Measurements from ENCODE around the gene HADHA.
"Not testable (repeated sequence)": the region's sequence is repeated elsewhere in the genome, so short reads cannot be mapped to it uniquely, and the experiment has no call there.

HADHA gene

GRCh38 chr2:26244309-26245230 lies at the start of gene HADHA, which contains the start of gene HADHB:
TSS of gene HADHA (minus strand) at chr2:26244632. CDS start at chr2:26244596, 36 bp downstream.
TSS of gene HADHB (plus strand) at chr2:26244939. CDS start at chr2:26254255, 9,316 bp downstream.
- peak; percentile 77 for DNase-seq

GRCh38 chr2:26292646-26293045 lies 48.2 kb upstream of the HADHA start:
- DNase-seq = no peak

GRCh38 chr2:26290001-26290400 lies 45.6 kb upstream of the HADHA start:
- no peak for DNase-seq

DNA sequence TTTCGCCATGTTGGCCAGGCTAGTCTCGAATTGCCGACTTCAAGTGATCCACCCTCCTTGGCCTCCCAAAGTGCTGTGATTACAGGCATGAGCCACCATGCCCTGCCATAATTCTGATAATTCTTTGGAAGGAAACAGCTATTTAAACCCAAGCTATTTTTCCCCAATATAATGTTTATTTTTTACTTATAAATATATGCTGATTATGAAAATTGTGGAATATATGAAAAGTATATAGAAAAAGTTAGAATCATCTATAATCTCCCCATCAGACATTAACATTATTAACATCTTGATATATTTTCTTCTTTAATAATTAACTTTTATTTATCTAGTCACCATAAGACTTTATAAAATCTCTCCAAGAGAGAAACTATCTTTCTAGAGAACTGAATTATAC lies 41.5 kb upstream of the HADHA start:
- DNase-seq = no peak

- no peak for DNase-seq
These were observed 39.7 kb upstream of the HADHA start for GRCh38 chr2:26284132-26284531.

- DNase-seq = no peak
These were observed 39.2 kb upstream of the HADHA start for GRCh38 chr2:26283606-26284005.

DNA sequence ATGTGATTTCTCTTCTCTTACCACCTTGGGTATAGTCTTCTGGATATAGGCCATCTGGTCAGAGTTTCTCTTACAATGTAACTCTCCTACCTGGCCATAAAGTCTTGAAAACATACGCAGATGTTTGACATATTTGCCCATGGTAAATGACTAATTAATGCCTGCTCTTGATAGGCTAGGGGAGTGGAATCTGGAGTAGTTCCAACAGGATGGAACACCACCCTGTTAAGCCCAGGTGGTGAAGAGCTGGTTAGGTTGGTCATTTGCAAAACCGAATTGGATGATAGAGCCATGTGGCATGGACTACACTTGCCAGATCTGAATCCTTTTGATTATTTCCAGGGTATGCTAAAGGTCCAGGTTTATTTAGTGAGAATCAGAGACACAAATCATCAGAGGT lies 36.8 kb upstream of the HADHA start:
- DNase-seq = no peak

DNA sequence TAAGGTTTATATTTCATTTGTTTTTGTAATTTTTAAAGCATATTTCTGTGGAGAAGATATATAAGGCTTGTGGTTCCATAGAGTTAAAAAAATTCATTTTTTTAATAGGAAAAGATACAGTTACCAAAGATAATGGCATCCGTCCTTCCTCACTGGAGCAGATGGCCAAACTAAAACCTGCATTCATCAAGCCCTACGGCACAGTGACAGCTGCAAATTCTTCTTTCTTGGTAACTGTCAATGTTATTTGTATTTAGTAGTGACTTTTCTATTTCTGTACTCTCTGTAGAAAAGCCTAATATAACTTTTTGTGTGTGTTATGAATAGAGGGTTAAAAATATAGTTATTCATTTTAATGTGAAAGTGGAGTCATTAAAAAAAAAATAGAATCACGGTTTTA lies 35.5 kb upstream of the HADHA start:
- DNase-seq = no peak

GRCh38 chr2:26276484-26277227 lies 32.2 kb upstream of the HADHA start:
- no peak for DNase-seq

DNA sequence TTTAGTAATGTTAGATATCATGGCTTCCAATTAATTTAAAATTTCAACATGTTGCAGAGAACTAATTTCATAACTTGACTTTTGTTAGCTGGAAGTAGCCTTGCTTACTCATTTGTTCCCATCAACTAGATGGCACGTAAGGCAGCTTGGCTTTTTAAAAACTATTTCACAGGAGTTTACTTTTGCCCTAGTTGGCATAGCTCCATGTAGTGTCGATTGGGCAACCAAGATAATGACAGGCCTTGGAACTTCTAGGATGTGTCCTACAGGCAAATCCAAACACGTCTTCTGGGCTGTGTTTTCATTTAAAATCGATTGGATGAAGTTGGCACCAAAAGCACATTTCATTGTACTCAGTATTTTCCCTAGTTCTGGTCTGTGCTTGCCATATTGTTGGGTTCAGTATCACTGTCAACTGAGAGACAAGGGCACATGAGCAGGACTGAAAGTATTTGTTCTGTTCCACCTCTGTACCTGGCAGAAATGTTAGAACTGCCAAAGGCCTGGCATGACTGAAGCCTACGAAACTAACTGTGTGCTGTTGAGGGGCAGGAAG lies 29.7 kb upstream of the HADHA start:
- no peak for DNase-seq

DNA sequence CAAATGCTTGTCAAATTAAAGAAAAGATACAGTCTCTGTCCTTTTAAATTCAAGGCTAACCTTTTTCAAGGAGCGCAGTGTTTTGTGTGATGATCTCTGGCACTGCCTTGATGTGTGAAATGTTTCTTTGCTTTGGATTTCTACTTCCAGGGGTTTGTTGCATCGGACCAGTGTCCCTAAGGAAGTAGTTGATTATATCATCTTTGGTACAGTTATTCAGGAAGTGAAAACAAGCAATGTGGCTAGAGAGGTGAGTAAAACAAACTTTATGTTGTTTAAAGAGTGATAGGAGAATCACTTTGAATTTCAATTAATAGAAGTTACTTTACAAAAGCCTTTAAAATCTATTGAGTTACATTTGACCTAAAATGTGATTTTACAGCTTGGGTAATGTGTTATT lies 29.1 kb upstream of the HADHA start:
- no peak for DNase-seq

DNA sequence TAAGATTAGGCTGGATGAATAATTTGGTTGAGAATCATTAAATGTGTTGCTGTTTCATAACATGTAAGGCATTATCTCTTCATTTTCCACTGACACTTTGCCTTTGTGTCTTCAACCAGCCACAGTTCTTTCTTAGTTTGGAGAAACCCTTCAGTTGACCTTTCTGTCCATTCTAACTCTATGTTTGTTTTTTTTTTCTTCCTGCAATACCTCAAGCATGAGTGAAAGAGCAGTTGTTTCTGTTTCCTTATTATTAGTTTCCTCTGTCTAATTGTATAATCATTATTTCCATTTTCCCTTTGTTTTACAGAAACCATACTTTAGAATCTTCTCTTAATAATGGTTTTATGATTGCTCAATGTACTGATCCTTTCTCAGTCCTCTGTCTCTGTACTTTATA lies 25.9 kb upstream of the HADHA start:
- no peak for DNase-seq

GRCh38 chr2:26269571-26270158 lies 25.2 kb upstream of the HADHA start:
- DNase-seq = no peak

DNA sequence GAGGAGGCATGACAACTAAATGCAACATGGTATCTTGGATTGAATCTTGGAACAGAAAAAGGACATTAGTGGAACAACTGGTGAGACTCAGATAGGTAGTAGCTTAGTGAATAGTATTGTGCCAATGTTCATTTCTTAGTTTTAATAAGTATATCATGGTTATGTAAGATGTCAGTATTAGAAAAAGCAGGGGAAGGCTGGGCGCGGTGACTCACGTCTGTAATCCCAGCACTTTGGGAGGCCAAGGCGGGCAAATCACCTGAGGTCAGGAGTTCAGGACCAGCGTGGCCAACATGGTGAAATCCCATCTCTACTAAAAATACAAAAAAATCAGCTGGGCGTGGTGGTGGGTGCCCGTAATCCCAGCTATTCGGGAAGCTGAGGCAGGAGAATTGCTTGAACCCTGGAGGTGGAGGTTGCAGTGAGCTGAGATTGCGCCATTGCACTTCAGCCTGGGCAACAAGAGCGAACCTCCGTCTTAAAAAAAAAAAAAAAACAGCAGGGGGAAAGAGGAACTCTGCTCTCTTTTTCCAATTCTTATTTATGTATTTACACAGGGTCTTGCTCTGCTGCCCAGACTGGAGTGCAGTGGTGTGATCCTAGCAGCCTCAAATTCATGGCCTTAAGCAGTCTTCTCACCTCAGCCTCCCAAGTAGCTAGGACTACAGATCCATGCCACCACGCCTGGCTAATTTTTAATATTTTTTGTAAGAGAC lies 24.4 kb upstream of the HADHA start:
- not testable (repeated sequence) for DNase-seq

- no peak for DNase-seq
These were observed 23.8 kb upstream of the HADHA start for GRCh38 chr2:26268213-26268612.

GRCh38 chr2:26258836-26259235 lies 14.4 kb upstream of the HADHA start:
- not testable (repeated sequence) for DNase-seq

DNA sequence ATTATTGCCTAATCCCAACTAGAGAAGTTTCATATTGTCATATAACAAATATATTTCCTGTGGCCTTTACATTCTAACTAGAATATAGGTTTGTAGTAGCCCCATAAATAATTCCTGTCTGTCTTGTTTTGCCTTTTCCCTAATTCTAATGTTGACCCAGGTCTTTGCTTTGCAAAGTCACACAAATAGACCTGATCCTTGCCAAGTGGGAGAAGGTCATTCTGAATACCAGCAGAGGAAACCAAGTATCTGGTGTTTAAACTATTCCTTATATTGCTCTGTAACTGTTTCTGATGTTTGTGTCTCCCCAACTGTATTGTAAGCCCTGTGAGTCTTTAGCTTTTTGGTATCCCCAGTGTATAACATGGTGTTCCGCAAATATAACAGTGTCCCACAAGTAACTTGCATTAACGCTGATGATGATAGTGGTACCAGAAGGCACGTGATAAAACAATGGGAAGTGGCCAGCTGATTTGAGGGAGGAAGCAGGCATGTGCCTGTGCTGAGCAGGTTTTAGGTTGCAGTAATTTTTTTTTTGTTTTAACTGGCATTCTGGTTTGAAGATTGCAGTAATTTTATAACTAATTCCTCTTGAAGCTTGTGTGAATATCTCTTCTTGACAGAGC lies 11.4 kb upstream of the HADHA start:
- no peak for DNase-seq

DNA sequence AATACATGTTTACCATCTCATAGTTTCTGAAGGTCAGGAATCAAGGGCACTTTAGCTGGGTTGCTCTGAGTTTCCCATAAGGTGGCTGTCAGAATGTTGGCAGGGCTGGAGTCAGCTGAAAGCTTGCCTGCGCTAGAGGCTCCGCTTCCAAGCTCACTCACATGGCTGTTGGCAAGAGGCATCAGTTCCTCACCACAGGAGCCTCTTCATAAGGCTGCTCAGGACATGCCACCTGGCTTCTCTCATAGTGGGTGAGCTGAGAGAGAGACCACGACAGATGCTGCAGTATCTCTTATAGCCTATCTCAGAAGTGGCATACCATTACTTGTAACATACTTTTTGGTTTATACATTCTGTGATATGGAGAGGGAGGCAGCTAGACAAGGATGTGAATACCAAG lies 7.5 kb upstream of the HADHA start:
- DNase-seq = no peak

DNA sequence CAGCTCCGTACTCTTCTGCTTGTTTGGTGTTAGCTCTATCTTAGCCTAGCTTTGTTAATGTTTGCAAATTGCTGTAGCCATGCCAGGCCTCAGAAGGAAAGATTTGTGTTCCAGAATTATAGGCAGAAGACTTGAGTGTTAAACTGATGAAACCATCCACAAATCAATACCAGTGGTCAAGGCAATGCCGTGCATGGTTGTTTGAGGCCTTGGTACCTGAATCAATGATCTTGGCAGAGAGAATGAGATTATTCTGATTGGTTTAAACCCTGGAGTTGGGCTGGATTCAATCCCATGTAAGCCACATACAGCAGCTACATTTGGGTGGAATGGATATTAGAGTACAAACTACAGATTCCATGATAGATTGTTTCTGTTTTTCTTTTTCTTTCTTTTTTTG lies 5.2 kb upstream of the HADHA start:
- DNase-seq = no peak

GRCh38 chr2:26246818-26247217 lies 2.4 kb upstream of the HADHA start:
- DNase-seq = no peak

DNA sequence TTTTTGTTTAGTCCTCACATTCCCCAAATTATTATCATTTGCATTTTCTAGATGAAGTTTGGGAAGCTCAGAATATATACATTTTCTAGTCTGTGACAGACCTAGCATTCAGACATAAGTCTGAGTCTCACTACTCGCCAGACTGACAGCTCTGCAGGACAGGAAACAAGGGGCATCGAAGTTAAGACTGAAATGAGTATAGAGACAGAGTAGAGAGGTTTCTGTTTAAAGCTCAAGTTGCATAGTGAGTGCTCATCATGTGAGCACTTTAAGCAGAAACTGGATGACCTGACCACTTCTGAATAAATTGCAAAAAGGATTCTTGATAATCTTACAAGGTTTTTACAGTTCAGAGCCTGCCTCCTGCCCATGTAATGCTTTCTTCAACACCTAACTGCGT lies 1.4 kb upstream of the HADHA start:
- no peak for DNase-seq

- DNase-seq = peak; percentile 40
These were observed 850 bp upstream of the HADHA start for GRCh38 chr2:26245231-26245732.
